C4-2B (cell line): ENCODE results near the gene GNB3.
"Not testable (repeated sequence)": the region's sequence is repeated elsewhere in the genome, so short reads cannot be mapped to it uniquely, and the experiment has no call there.

Source experiments
- H3K27ac ChIP-seq: fragments of 450-650 bp; 2 replicates; pipeline ENCODE4 v1.5.1; 2017
- CTCF ChIP-seq: fragments of 450-650 bp; conservative IDR thresholded peaks from 2 replicates; pipeline ENCODE4 v1.5.1; 2017; ENCODE audit warnings: mild to moderate bottlenecking
- ZFX ChIP-seq: fragments of 450-650 bp; IDR thresholded peaks from 2 replicates; pipeline ENCODE4 v1.6.1; 2017

Gene GNB3

GRCh38 chr12:6863033-6863432 lies 22.3 kb downstream of the GNB3 start:
- no peak overlapping the region for H3K27ac ChIP-seq
- no peak for TF ChIP-seq CTCF
- no peak for TF ChIP-seq ZFX

- no peak overlapping the region for H3K27ac ChIP-seq
- no peak for TF ChIP-seq CTCF
- no peak for TF ChIP-seq ZFX
Measured at GRCh38 chr12:6863586-6864321, 23.0 kb downstream of the GNB3 start.

- H3K27ac ChIP-seq: not testable (repeated sequence)
Measured at GRCh38 chr12:6865307-6865706, 24.6 kb downstream of the GNB3 start.

- TF ChIP-seq CTCF (no peak), ZFX (no peak)
- H3K27ac ChIP-seq: peak overlapping the region; percentile 100
Measured at GRCh38 chr12:6866163-6866919, 25.6 kb downstream of the GNB3 start.

GRCh38 chr12:6866920-6867412 lies 26.2 kb downstream of the GNB3 start:
- TF ChIP-seq CTCF (no peak), ZFX (no peak)
- H3K27ac ChIP-seq: peak overlapping the region; percentile 100

- TF ChIP-seq CTCF (no peak), ZFX (peak; percentile 83)
Measured at GRCh38 chr12:6867413-6868210, 26.9 kb downstream of the GNB3 start, which contains the start of gene TPI1. Gene TPI1, plus strand, starts transcription at chr12:6867531. Its CDS starts 36 bp downstream, at chr12:6867567.

GRCh38 chr12:6868211-6869048 lies 27.7 kb downstream of the GNB3 start:
- H3K27ac ChIP-seq: peak overlapping the region; percentile 100

More at GRCh38 chr12:6867413-6868210, 26.9 kb downstream of the GNB3 start, which contains the start of gene TPI1:
- peak within 1 kb of the TSS; percentile 100 for H3K27ac ChIP-seq

More at GRCh38 chr12:6868211-6869048, 27.7 kb downstream of the GNB3 start:
- TF ChIP-seq CTCF: no peak
- TF ChIP-seq ZFX: no peak
